Gastroesophageal sphincter (tissue), 4 donors: ENCODE data around the gene CSRP1. TPM values are rescaled to one million over a fixed set of nuclear protein-coding genes. Genes with fewer than 3 reads are reported as not detected.
A peak's percentile ranks its signal among the peaks of the same experiment; 100 is the strongest.

ENCODE experiments used
- ATAC-seq: fragments of 150-250 bp; one replicate; pipeline ENCODE4 v1.9.1; 2016; ENCODE audit warnings: mild to moderate bottlenecking, moderate library complexity
- H3K27ac ChIP-seq, 4 donors: fragments of 200-600 bp; sonication (generic) in 3 of 4; 1 replicate in 3 of 4; 2 replicates in 1 of 4; pipeline ENCODE4 v1.5.1; 2016 to 2019
- H3K27me3 ChIP-seq: fragments of 200-600 bp; sonication (generic); one replicate; pipeline ENCODE4 v1.5.1; 2019
- H3K36me3 ChIP-seq, 2 donors: fragments of 200-600 bp; sonication (generic); one replicate each; pipeline ENCODE4 v1.5.1; 2019; ENCODE audit warnings: control low read depth in 1 of 2
- H3K4me1 ChIP-seq, 3 donors: fragments of 200-600 bp; sonication (generic); 1 replicate in 2 of 3; 2 replicates in 1 of 3; pipeline ENCODE4 v1.5.1; 2016 to 2019; ENCODE audit warnings: control low read depth in 2 of 3
- H3K4me3 ChIP-seq, 2 donors: fragments of 200-600 bp; sonication (generic); one replicate each; pipeline ENCODE4 v1.5.1; 2019; ENCODE audit warnings: mild to moderate bottlenecking in 1 of 2, moderate library complexity in 1 of 2
- H3K9me3 ChIP-seq, 3 donors: fragments of 200-600 bp; sonication (generic); one replicate each; pipeline ENCODE4 v1.5.1; 2017 to 2019; ENCODE audit warnings: control low read depth in 2 of 3
- EP300 ChIP-seq: sonication (generic); formaldehyde crosslinking; IDR thresholded peaks from one replicate; pipeline ENCODE4 v1.6.1; 2017; ENCODE audit warnings: antibody characterized with exemption, mild to moderate bottlenecking
- POLR2A ChIP-seq, 2 donors: fragments of 450-650 bp; IDR thresholded peaks; one replicate each; pipeline ENCODE4 v1.6.1; 2017; ENCODE audit warnings: antibody characterized with exemption in 2 of 2, mild to moderate bottlenecking in 2 of 2, moderate library complexity in 1 of 2
- POLR2AphosphoS5 ChIP-seq: sonication (generic); formaldehyde crosslinking; IDR thresholded peaks from one replicate; pipeline ENCODE4 v1.6.1; 2017; ENCODE audit warnings: antibody characterized with exemption
- WGBS, 2 donors: methylation state at CpG; one replicate each; pipeline ENCODE4 v1.1.5; 2018; ENCODE audit warnings: low coverage in 1 of 2; 5-methylcytosine and 5-hydroxymethylcytosine counted together
- total RNA-seq, 4 donors: library from RNA; depleted of rRNA; stranded (reverse); fragments of >200 nt; gene quantifications; one replicate each; pipeline ENCODE4 v1.1.0, GENCODE V29; 2016
- TF ChIP-seq, protein P1 (sequence below), 4 experiments: fragments of 200-600 bp in 2 of 4; fragments of 450-650 bp in 2 of 4; sonication (generic) in 1 of 4; IDR thresholded peaks; one replicate each; pipeline ENCODE4 v1.5.1; 2017 to 2019; ENCODE audit warnings: antibody characterized with exemption in 4 of 4, mild to moderate bottlenecking in 2 of 4, moderate library complexity in 2 of 4

The CSRP1 gene
- total RNA-seq, 4 donors from 2014 or later: 4,484 to 9,179 (median 5,319) TPM

DNA sequence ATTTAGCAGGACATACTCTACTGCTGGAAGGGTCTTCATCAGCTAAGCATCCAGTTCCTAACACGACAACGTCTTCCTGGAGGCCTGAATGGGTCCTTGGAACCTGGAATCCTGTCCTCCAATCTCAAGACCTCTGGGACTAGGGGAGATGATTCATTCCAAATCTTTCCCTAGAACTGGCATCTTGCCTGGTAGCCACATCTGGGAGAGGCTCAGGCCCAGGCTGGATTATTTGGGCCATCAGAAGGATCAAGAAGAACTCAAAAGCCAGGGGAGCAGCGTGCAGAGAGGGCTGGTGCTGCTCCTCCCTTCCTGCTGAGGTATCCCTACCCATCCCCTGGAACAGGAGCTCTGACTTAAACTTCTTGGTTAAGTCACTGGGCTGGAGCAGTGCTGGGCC lies 35.2 kb downstream of the CSRP1 start:
- peak; percentile 8 for ATAC-seq
- H3K27me3 ChIP-seq: no peaks in the 10 kb centered on the region
- WGBS, 2 donors: 53 to 56% methylated on average over 2 to 3 of the region's 3 CpGs
- TF ChIP-seq, protein P1, sequence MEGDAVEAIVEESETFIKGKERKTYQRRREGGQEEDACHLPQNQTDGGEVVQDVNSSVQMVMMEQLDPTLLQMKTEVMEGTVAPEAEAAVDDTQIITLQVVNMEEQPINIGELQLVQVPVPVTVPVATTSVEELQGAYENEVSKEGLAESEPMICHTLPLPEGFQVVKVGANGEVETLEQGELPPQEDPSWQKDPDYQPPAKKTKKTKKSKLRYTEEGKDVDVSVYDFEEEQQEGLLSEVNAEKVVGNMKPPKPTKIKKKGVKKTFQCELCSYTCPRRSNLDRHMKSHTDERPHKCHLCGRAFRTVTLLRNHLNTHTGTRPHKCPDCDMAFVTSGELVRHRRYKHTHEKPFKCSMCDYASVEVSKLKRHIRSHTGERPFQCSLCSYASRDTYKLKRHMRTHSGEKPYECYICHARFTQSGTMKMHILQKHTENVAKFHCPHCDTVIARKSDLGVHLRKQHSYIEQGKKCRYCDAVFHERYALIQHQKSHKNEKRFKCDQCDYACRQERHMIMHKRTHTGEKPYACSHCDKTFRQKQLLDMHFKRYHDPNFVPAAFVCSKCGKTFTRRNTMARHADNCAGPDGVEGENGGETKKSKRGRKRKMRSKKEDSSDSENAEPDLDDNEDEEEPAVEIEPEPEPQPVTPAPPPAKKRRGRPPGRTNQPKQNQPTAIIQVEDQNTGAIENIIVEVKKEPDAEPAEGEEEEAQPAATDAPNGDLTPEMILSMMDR (IDR thresholded peaks at IDR 0.05): no peak
- TF ChIP-seq POLR2AphosphoS5 (no peak), POLR2A (IDR thresholded peaks at IDR 0.05) (no peak), EP300 (no peak)
- H3K27ac ChIP-seq: no peak overlapping the region
- H3K4me1 ChIP-seq: peaks cover 0 to 33% (median 9%) of the 10 kb centered on the region in 3 donors
- H3K4me3 ChIP-seq: no peak overlapping the region
- H3K9me3 ChIP-seq: no peaks in the 10 kb centered on the region
- no peaks in the 10 kb centered on the region for H3K36me3 ChIP-seq

DNA sequence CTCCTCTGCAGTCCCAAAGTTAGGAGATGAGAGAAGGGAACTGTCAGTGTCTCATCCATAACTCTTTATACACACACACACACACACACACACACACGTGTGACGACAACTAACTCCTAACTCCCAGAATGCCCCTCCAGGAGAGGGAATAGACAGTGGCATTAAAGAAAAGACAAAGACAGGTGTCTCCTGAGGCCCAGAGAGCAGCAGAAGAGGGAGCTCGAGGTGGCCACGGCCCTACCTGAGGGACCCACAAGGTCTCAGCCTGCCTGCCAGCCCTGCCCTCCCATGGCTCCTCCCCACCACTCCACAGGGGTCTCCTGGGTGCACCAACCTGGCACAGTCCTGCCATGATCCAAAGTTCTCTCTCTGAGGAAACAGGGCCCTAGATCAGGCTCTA lies 36.3 kb downstream of the CSRP1 start:
- Histone ChIP-seq H3K9me3 (no peaks in the 10 kb centered on the region), H3K36me3 (peaks cover 0 to 6% of the 10 kb centered on the region in 2 donors), H3K4me3 (no peak overlapping the region), H3K4me1 (peaks cover 0 to 43% (median 17%) of the 10 kb centered on the region in 3 donors), H3K27me3 (no peaks in the 10 kb centered on the region), H3K27ac (peak overlapping the region in 3 of 4 donors; percentile 91 to 98 (median 97))
- TF ChIP-seq POLR2AphosphoS5 (no peak), POLR2A (IDR thresholded peaks at IDR 0.05) (no peak), EP300 (no peak)
- TF ChIP-seq, protein P1 (IDR thresholded peaks at IDR 0.05): no peak
- ATAC-seq: no peak
- 38 to 73% methylated on average over 2 of the region's 4 CpGs for WGBS, 2 donors

DNA sequence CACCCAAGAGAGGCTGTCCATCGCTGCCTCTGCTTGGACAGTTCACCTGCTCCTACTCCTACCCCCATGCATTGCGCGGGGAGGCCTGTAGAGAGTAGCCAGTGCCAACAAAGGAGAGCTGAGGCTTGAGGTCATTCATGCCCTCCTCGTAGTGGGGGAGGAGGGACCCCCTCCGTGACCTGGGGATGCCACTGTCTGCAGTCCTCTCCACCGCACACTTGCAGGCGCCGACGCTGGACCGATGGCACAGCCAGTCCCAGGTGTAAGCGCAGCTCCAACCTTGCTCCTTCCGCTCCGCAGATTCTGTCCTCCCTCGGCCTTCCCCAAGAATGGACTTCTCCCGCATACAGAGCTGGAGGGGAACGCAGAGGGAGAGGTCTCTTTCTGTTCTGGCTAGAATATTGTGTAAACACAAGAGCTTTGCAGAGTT lies 37.3 kb downstream of the CSRP1 start:
- H3K27me3 ChIP-seq: no peaks in the 10 kb centered on the region
- no peak for TF ChIP-seq POLR2AphosphoS5
- no peak for TF ChIP-seq POLR2A (IDR thresholded peaks at IDR 0.05)
- peaks cover 0 to 15% of the 10 kb centered on the region in 2 donors for H3K36me3 ChIP-seq
- no peaks in the 10 kb centered on the region for H3K9me3 ChIP-seq
- H3K27ac ChIP-seq: peak overlapping the region; percentile 91 to 98 (median 94)
- H3K4me3 ChIP-seq: peak overlapping the region; percentile 86 to 96
- no peak for ATAC-seq
- WGBS, 2 donors: 32 to 47% methylated on average over 6 of the region's 16 CpGs
- peaks cover 0 to 46% (median 20%) of the 10 kb centered on the region in 3 donors for H3K4me1 ChIP-seq

DNA sequence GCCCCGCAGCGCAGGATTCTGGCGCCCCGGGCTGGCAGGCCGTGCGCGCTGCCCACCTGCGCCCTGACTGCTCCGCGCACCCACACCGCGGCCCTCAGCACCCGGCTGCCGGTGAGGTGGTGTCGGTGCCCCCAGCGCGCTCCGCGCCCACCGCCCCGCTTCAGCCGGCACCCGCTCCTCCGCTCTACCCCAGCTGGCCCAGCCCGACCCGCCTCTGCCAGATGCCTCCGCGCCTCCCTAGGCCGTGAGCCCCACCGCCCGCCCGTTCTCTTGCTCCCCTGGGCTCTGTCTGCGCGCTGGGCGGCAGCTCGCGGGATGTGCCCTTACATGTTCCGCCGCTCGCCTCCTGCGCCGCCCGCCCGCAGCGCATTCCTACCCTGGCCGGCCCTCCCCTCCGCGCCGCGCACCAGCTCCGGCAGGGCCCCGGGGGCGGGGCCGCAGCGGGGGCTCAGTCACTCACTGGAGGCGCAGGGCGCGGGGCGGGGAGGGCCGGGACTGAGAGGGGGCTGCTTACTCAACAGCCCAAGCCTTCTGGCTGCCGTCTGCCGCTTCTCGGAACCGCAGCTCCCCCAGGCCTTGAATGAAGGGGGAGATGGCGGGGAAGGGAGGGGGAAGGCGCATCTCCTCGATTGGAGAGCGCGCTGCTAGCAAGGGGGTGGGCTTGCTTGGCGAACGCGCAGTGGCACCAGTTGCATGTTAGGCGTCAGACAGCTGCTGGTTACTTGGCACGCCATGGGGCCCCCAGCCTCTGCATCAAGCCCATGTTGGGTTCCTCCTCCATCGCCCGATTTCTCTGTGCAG lies 37.9 kb downstream of the CSRP1 start, which contains the start of gene PHLDA3:
Gene PHLDA3, minus strand, starts transcription at position 345 of the 801 bp plus-strand sequence. CDS start 402 bp downstream, outside the sequence.
- peak; percentile 91 for ATAC-seq
- H3K4me1 ChIP-seq: peaks cover 0 to 52% (median 20%) of the 10 kb centered on the region in 3 donors
- no CpG with 5 or more reads among the region's 76 CpGs for WGBS, 2 donors

DNA sequence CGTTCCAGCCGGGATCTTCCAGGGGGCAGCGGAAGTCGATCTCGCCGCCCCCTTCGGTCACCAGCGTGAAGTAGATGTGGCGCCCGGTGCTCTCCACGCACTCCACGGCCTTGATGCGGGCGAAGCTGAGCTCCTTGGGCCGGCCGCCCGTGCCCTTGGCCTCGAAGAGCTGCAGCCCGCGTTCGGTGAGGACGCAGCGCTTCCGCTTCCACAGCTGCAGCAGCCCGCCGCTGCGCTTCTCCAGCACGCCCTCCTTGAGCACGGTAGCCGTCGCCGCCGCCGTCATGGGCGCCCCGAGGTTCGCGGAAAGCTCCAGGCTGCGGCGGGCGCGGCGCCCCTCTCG lies 38.5 kb downstream of the CSRP1 start:
- peaks cover 0 to 22% of the 10 kb centered on the region in 2 donors for H3K36me3 ChIP-seq
- peaks cover 0 to 52% (median 20%) of the 10 kb centered on the region in 3 donors for H3K4me1 ChIP-seq
- peak; percentile 21 for ATAC-seq
- H3K27ac ChIP-seq: peak overlapping the region; percentile 91 to 98 (median 94)
- no peaks in the 10 kb centered on the region for H3K27me3 ChIP-seq
- TF ChIP-seq POLR2A (IDR thresholded peaks at IDR 0.05) (no peak), EP300 (no peak), POLR2AphosphoS5 (peak; percentile 3)
- H3K9me3 ChIP-seq: no peaks in the 10 kb centered on the region
- WGBS, 2 donors: no CpG with 5 or more reads among the region's 44 CpGs
- H3K4me3 ChIP-seq: peak overlapping the region; percentile 86 to 96

More for the DNA sequence above, 37.9 kb downstream of the CSRP1 start, which contains the start of gene PHLDA3:
- no peaks in the 10 kb centered on the region for H3K9me3 ChIP-seq
- peak within 1 kb of the TSS; percentile 86 to 96 for H3K4me3 ChIP-seq
- TF ChIP-seq POLR2AphosphoS5: peak; percentile 97
- TF ChIP-seq POLR2A (IDR thresholded peaks at IDR 0.05): peak; percentile 93 to 97
- TF ChIP-seq, protein P1 (IDR thresholded peaks at IDR 0.05): peak in 2 of 4 experiments; percentile 37 to 49
- no peak for TF ChIP-seq EP300
- peak within 1 kb of the TSS; percentile 91 to 98 (median 94) for H3K27ac ChIP-seq
- H3K27me3 ChIP-seq: no peaks in the 10 kb centered on the region
- peaks cover 0 to 21% of the 10 kb centered on the region in 2 donors for H3K36me3 ChIP-seq
